Activated naive CD4-positive, alpha-beta T cell treated with anti-CD3 and anti-CD28 coated beads, Interleukin-2, amount 10 ng/mL, durations not matched to agents 7 days and 5 days (primary cell): ENCODE measurements around the gene UBN1.
"Not testable (repeated sequence)": the region's sequence is repeated elsewhere in the genome, so short reads cannot be mapped to it uniquely, and the experiment has no call there.

ENCODE experiments used
- CTCF ChIA-PET: fragments of 350-600 bp; sonication (Branson Sonifier 250); formaldehyde crosslinking; loops from one replicate; lab custom pipeline; 2021; ENCODE audit warnings: antibody characterized with exemption; lab: Charles Lee
- DNase-seq: peaks from one replicate; pipeline ENCODE4 v3.0.0-alpha.2; 2020
- H3K27ac Mint-ChIP-seq: one replicate; pipeline ENCODE4 v1.8.0; 2021; ENCODE audit warnings: mild to moderate bottlenecking, moderate library complexity, mixed read lengths
- H3K27me3 Mint-ChIP-seq: one replicate; pipeline ENCODE4 v1.8.0; 2021; ENCODE audit warnings: mild to moderate bottlenecking, mixed read lengths
- H3K36me3 Mint-ChIP-seq: one replicate; pipeline ENCODE4 v1.8.0; 2021; ENCODE audit warnings: mixed read lengths
- H3K4me1 Mint-ChIP-seq: one replicate; pipeline ENCODE4 v1.8.0; 2021; ENCODE audit warnings: mixed read lengths
- H3K4me3 Mint-ChIP-seq: one replicate; pipeline ENCODE4 v1.8.0; 2021; ENCODE audit warnings: mild to moderate bottlenecking, moderate library complexity, mixed read lengths
- H3K9me3 Mint-ChIP-seq: one replicate; pipeline ENCODE4 v1.8.0; 2021; ENCODE audit warnings: mixed read lengths

UBN1 gene

DNA sequence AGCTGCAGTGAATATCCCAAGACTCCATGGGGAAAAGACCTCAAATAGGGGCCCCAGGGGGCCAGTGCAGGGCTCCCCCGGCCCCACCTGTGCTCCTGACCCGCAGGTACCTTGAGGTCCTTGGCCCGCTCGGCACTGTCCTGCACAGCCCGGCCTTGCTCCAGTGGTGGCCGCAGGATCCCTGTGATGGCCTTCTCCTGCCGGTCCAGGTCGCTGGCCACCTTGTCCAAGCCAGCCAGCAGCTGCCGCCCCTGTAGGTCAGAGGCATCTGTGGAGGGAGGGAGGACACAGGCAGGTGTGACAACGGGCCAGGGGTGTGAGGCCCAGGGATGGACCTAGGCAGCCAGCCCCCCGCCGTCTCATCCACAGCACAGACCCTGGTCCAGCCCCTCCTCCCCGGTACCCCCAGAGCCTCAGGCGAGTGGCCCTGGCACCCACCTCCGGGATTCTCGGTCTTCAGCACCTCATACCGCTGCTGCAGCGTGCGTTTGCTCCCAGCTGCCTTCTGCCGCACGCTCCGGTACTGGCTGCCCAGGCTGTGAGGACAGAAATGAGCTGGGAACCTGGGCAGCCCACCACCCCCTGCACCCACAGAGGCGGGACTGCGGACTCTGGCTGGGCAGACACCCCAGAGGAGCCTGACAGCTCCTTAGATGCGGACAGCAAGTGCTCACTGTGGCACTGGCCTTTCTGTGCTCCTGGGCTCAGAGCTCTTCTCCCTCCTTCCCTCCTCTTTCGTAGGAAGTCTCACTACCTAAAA, 46.0 kb downstream of the UBN1 start:
- no peaks in the 10 kb centered on the region for H3K9me3 Mint-ChIP-seq
- no peaks in the 10 kb centered on the region for H3K4me1 Mint-ChIP-seq
- DNase-seq = no peak
- no peak overlapping the region for H3K27ac Mint-ChIP-seq
- no peaks in the 10 kb centered on the region for H3K27me3 Mint-ChIP-seq
- no peak overlapping the region for H3K4me3 Mint-ChIP-seq
- CTCF ChIA-PET = no interaction called here
- no peaks in the 10 kb centered on the region for H3K36me3 Mint-ChIP-seq

DNA sequence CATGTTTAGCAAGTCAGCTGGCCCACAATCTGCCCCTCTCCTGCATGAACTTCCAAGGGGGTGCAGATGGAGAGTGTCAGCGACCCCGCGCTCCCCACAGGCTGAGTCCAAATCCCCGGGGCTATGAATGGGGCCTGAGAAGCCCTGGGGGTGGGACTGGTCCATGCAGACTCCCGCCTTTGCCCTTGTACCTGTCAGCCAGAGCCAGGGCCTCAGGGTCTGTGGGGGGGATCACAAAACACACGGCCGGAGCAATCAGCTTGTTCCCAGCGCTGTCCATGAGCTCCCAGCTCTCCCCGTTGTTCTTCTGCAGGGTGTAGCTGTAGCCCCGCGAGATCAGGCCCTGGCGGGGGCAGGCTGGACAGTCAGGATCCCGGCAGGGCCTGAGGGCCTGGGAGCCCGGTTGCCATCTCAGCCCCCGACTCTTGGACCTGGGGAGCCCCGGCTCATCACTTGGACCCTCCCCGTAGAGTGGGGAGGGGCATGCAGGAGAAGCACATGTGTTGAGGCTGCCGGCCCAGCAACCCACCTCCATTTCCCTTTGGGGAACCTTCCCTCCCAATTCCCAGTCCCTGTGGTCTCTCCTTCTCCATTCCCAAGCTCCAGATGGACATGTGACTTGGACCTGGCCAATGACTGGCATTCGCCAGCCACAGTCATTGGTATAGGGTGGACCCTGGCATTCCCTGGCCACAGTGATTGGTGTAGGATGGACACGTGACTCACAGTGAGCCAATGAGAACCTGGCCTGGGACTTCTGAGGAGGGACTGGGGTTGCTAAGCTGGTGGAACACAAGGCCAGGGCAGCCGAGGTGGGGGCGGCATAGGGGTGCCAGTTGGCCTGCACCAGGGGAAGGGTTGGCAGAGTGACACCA, 47.2 kb downstream of the UBN1 start:
- Mint-ChIP-seq H3K36me3 (no peaks in the 10 kb centered on the region), H3K9me3 (no peaks in the 10 kb centered on the region), H3K4me1 (no peaks in the 10 kb centered on the region), H3K27ac (no peak overlapping the region), H3K27me3 (no peaks in the 10 kb centered on the region), H3K4me3 (no peak overlapping the region)
- no peak for DNase-seq
- CTCF ChIA-PET = no interaction called here

DNA sequence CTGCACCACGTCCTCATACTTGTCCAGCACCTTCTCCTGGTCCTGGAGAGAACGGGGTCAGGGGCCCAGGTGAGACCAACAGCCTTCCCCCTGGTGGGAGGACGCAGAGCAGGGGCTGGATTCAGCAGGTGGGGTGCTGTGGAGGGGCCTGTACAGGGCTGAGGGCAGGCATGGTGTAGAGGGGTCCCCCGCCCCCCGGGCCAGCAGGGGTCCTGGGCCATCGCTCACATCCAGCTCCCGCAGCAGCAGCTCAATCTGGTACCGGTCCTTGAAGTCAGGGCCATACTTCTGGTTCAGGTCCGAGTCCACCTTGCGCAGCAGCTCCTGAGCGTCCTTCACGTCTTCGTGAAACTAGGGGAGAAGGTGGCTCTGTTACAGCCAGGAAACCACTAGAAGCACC, 48.1 kb downstream of the UBN1 start:
- H3K4me3 Mint-ChIP-seq = no peak overlapping the region
- no peaks in the 10 kb centered on the region for H3K36me3 Mint-ChIP-seq
- CTCF ChIA-PET = interaction anchor here (0.6 kb wide), 1 partner anchor 306 kb away, joined by 3 read pairs; no protein-coding TSS in a partner anchor
- H3K27me3 Mint-ChIP-seq = no peaks in the 10 kb centered on the region
- no peaks in the 10 kb centered on the region for H3K4me1 Mint-ChIP-seq
- no peaks in the 10 kb centered on the region for H3K9me3 Mint-ChIP-seq
- no peak for DNase-seq
- no peak overlapping the region for H3K27ac Mint-ChIP-seq

DNA sequence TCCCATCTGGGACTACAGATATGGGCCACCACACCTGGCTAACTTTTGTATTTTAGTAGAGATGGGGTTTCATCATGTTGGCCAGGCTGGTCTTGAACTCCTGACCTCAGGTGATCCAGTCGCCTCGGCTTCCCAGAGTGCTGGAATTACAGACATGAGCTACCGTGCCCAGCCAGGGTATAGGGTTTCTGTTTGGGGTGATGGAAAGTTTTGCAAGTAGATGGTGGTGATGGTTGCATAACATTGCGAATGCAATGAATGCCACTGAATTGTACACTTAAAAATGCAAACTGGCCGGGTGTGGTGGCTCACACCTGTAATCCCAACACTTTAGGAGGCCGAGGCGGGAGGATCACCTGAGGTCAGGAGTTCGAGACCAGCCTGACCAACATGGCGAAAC, 49.5 kb downstream of the UBN1 start:
- H3K4me3 Mint-ChIP-seq, H3K36me3 Mint-ChIP-seq, H3K4me1 Mint-ChIP-seq, H3K27ac Mint-ChIP-seq, CTCF ChIA-PET, H3K27me3 Mint-ChIP-seq, DNase-seq, H3K9me3 Mint-ChIP-seq: not testable (repeated sequence)

DNA sequence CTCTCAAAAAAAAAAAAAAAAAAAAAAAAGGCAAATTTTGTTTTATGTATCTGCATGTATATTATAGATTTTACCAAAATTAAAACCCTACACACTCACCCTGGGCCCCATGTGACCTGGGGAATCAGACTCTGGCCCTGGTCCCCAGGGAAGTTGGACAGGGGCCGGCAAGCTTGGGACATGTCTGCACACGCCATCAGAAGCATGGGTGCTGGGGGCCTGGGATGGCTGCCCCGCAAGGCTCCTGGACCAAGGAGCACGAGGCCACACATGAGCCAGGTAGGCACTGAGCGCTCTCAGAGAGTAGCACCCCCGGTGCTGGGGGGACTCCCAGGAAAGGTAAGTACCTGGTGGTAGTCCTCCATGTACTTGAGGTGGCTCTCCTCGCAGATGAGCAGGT, 50.0 kb downstream of the UBN1 start:
- DNase-seq = no peak
- H3K27me3 Mint-ChIP-seq = peaks cover 1% of the 10 kb centered on the region
- H3K4me3 Mint-ChIP-seq = no peak overlapping the region
- CTCF ChIA-PET = no interaction called here
- H3K9me3 Mint-ChIP-seq = no peaks in the 10 kb centered on the region
- H3K36me3 Mint-ChIP-seq = no peaks in the 10 kb centered on the region
- no peaks in the 10 kb centered on the region for H3K4me1 Mint-ChIP-seq
- H3K27ac Mint-ChIP-seq = no peak overlapping the region

DNA sequence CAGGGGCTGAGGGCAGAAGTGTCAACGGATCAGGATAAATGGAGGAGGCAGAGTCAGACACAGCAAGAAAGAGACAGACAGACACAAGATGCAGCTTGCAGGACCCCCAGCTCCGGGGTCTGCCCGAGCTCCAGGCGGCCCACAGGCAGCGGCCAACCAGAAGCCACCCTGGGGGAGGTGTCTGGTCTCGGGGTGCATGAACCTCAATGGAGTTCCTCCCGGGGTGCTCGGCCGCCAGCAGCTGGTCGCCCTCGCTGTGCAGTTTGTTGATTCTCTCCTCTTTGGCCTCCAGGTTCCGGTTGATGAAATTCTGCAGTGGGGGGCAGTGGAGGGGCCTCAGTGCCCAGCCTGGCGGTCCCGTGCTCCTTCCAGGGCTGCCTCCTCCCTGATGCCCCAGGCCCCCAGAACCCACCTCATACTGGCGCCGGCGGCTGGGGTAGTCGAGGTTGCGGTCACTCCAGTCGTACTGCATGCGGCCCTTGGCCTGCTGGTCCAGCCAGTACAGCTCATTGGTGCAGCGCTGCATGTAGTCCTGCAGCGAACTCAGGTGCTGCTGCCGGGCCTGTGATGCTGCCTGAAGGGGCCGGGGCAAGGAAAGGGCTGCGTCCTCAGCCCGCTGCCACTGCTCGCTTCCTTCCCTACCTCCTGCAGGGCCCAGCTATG, 51.7 kb downstream of the UBN1 start:
- H3K27me3 Mint-ChIP-seq = peaks cover 13% of the 10 kb centered on the region
- CTCF ChIA-PET = no interaction called here
- no peak for DNase-seq
- H3K36me3 Mint-ChIP-seq = no peaks in the 10 kb centered on the region
- H3K4me3 Mint-ChIP-seq = no peak overlapping the region
- H3K9me3 Mint-ChIP-seq = no peaks in the 10 kb centered on the region
- H3K27ac Mint-ChIP-seq = no peak overlapping the region
- no peaks in the 10 kb centered on the region for H3K4me1 Mint-ChIP-seq

DNA sequence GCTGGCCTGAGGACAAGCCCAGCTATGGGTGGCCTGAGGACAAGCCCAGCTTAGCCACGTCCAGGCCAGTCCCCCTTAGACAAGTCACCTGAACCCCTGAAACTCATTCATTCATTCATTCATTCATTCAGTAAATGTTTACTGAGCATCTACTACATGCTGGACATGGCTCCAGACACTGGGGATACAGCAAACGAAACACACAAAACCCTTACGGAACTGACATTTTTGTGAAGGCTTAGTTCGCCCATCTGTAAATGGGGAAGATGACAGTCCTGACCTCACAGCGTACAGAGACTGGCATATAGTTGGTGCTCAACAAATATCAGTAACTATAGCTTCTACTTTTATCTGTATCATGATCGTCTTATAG, 52.2 kb downstream of the UBN1 start:
- Mint-ChIP-seq H3K27ac (no peak overlapping the region), H3K4me3 (no peak overlapping the region), H3K9me3 (no peaks in the 10 kb centered on the region), H3K36me3 (no peaks in the 10 kb centered on the region), H3K4me1 (no peaks in the 10 kb centered on the region), H3K27me3 (peaks cover 18% of the 10 kb centered on the region)
- DNase-seq = no peak
- CTCF ChIA-PET = no interaction called here

DNA sequence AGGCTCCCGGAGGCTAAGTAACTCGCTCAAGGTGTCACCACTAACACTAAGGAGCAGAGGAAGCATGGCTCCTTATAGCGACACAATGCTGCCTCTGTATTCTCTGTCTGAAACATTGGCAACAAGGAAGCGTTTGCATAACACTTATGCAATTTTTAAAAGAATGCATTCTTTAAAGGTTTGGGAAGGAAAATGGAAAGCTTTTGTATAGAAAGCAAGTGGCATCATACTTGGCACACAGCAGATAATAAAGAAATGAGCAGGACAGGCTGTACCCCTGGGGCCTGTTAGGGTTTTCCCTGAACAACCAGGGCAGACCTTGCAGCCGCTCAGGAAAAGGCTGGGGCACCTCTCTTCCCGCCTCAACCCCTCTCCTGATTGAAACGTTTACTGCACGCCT, 52.8 kb downstream of the UBN1 start:
- Mint-ChIP-seq H3K27me3 (peaks cover 21% of the 10 kb centered on the region), H3K9me3 (no peaks in the 10 kb centered on the region), H3K4me1 (no peaks in the 10 kb centered on the region), H3K27ac (no peak overlapping the region), H3K36me3 (no peaks in the 10 kb centered on the region), H3K4me3 (no peak overlapping the region)
- DNase-seq = no peak
- CTCF ChIA-PET = no interaction called here

DNA sequence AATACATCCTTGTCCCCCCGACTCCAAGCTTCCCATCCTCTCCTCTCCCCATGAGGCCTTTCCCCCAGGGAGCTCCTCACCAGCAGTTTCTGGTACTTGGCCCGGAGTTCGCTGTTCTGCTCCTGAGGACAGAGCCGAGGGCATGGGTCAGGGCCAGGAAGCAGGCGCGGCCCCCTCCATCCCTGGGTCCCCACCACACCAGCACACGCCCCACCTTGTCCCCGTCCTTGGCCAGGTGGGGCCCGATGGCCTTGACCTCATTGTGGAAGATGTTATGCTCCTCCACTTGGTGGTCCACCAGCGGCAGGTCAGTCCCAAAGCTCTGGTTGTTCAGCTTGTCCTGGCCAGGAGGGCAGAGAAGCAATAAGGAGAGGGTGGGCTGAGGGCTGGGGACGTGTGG, 53.5 kb downstream of the UBN1 start:
- DNase-seq = no peak
- no peaks in the 10 kb centered on the region for H3K36me3 Mint-ChIP-seq
- peaks cover 25% of the 10 kb centered on the region for H3K27me3 Mint-ChIP-seq
- no peak overlapping the region for H3K4me3 Mint-ChIP-seq
- H3K27ac Mint-ChIP-seq = no peak overlapping the region
- H3K4me1 Mint-ChIP-seq = no peaks in the 10 kb centered on the region
- CTCF ChIA-PET = no interaction called here
- no peaks in the 10 kb centered on the region for H3K9me3 Mint-ChIP-seq

DNA sequence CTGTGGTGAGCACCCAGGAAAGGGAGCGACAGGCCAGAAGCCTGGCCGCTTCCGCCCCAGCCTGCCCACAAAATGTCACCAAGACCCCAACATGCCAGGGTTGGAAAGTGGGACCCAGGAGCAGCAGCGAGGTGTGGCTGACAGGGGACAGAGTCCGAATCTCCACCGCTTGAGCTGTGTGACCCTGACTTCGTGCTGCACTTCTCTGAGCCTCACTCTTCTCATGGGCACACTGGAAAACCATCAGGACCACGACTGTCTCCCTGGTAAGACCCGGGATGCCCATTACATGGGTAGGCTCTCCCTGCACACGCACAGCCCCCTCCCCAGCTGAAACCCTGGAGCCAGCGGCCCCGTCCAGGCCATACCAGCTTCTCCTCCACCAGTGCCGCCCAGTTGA, 54.8 kb downstream of the UBN1 start:
- no peaks in the 10 kb centered on the region for H3K4me1 Mint-ChIP-seq
- CTCF ChIA-PET = no interaction called here

DNA sequence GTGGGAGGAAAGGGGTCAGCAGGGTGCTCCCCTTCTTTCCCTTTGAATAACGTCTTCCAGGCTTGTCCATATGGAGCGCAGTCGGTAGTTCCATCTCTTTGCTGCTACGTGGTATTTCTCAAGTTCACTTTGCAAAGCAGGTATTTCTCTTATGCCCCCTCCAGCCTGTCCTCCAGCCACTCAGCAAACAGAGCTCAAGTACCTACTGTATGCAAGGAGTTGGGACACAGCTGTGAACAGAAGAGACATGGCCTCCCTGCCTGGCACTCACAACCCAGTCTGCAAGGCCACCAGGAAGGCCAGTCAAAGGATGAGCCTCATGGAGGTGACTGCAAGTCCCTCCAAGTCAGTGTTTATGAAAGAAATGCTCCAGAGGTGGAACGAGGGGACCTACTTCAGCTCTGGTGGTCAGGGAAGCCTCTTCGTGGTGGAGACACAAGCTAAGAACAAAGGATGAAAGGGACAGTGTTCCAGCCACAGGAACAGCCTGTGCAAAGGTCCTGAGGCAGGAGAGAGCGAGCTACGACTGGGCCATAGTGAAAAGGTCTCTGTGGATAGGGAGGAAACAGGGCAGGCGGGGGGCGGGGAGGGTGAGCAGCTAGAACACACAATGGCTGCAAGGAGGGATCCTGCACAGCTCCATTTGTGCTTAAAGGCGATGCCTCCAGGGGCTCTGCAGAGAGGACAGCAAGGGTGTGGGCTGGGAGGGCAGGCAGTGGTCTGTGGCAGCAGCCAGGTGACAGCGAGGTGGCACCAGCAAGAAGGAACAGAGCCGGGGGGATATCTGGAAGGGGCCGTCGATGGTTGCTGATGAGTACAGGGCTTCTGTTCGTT, 57.0 kb downstream of the UBN1 start:
- H3K27ac Mint-ChIP-seq = no peak overlapping the region
- CTCF ChIA-PET = no interaction called here
- peaks cover 36% of the 10 kb centered on the region for H3K27me3 Mint-ChIP-seq
- no peaks in the 10 kb centered on the region for H3K9me3 Mint-ChIP-seq
- H3K36me3 Mint-ChIP-seq = no peaks in the 10 kb centered on the region
- no peak overlapping the region for H3K4me3 Mint-ChIP-seq
- no peak for DNase-seq
- no peaks in the 10 kb centered on the region for H3K4me1 Mint-ChIP-seq

More for the DNA sequence above, 54.8 kb downstream of the UBN1 start:
- no peak for DNase-seq
- H3K27ac Mint-ChIP-seq = no peak overlapping the region
- no peaks in the 10 kb centered on the region for H3K9me3 Mint-ChIP-seq
- H3K4me3 Mint-ChIP-seq = no peak overlapping the region
- no peaks in the 10 kb centered on the region for H3K36me3 Mint-ChIP-seq
- H3K27me3 Mint-ChIP-seq = peaks cover 33% of the 10 kb centered on the region

DNA sequence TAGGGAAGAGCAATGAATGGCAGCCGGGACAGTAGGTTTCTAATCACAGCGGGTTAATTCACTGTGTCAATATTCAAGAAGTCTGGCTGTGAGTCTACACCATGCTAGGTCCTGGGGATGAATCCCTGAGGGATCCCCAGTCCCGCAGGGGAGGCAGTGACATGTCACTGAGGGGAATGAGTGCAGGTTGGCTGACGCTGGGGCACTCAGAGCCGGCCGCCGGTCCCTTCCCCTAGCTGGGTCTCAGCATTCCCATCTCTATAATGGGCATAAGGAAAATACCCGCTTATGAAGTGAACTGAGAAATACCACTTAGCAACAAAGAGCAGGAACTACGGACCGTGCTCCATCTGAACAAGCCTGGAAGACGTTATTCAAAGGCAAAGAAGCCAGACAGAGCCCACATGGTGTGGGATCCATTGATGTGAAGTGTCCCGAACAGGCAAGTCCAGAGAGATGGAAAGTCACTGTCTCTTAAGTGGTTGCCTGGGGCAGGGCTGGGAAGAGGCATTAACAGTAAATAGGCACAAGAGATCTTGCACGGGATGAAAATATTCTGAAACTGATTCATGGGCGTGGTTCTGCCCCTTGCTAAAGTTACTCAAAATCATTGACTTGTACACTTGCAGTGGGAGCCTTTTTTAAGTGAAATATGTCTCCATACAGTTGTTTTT, 57.8 kb downstream of the UBN1 start:
- H3K36me3 Mint-ChIP-seq = no peaks in the 10 kb centered on the region
- H3K27me3 Mint-ChIP-seq = peaks cover 36% of the 10 kb centered on the region
- no peak overlapping the region for H3K27ac Mint-ChIP-seq
- no peaks in the 10 kb centered on the region for H3K9me3 Mint-ChIP-seq
- no peak overlapping the region for H3K4me3 Mint-ChIP-seq
- no peaks in the 10 kb centered on the region for H3K4me1 Mint-ChIP-seq
- DNase-seq = no peak
- CTCF ChIA-PET = no interaction called here

DNA sequence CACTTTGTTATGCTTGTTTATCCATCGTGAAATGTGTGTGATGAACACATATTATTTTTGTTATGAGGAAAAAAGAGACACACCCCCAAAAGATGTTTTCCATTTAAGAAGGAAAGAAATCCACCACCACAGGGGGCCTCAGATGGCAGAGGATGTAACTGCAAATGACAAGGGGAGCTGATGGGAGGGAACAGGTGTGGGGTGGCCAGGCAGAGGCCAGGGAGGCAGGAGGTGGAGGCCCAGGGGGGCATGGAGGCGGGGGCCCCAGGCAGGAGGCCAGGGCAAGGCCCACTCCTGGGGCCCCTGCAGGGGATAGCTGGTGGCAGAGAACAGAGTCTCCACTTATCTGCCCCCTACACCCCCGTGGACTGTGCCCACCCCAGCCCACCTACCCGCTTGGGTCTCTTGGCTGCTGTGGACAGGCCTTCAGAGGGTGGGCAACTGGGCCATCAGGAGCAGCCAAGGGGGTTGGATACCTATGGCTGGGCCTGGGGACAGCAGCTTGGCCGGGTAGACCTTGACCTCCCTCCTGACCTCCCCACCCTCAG, 61.6 kb downstream of the UBN1 start:
- H3K27ac Mint-ChIP-seq = no peak overlapping the region
- CTCF ChIA-PET = no interaction called here
- no peak overlapping the region for H3K4me3 Mint-ChIP-seq
- DNase-seq = no peak
- no peaks in the 10 kb centered on the region for H3K4me1 Mint-ChIP-seq
- no peaks in the 10 kb centered on the region for H3K9me3 Mint-ChIP-seq
- peaks cover 23% of the 10 kb centered on the region for H3K27me3 Mint-ChIP-seq
- no peaks in the 10 kb centered on the region for H3K36me3 Mint-ChIP-seq
